Liver (tissue), 3 donors: Measurements from ENCODE around the gene ST6GALNAC2.

Experiments used
- CTCF ChIP-seq: fragments of 150-350 bp; IDR thresholded peaks from 2 replicates; pipeline ENCODE4 v1.5.1; 2017; ENCODE audit warnings: improper control_type of control experiment, low read depth, low read length; ENCODE audit not compliant: missing input control
- JUND ChIP-seq, 2 donors: IDR thresholded peaks; 2 replicates each; pipeline ENCODE4 v1.6.1; 2016; ENCODE audit warnings: antibody characterized with exemption in 2 of 2
- MAX ChIP-seq: IDR thresholded peaks from 2 replicates; pipeline ENCODE4 v1.6.1; 2016; ENCODE audit warnings: antibody characterized with exemption
- RAD21 ChIP-seq, 2 donors: IDR thresholded peaks; 2 replicates each; pipeline ENCODE4 v1.6.1; 2016; ENCODE audit warnings: antibody characterized with exemption in 2 of 2, mild to moderate bottlenecking in 2 of 2
- SP1 ChIP-seq: IDR thresholded peaks from 2 replicates; pipeline ENCODE4 v1.6.1; 2018; ENCODE audit warnings: antibody characterized with exemption, mild to moderate bottlenecking
- TAF1 ChIP-seq: conservative IDR thresholded peaks from 2 replicates; pipeline ENCODE4 v1.6.1; 2016; ENCODE audit warnings: antibody characterized with exemption, mild to moderate bottlenecking
- TF ChIP-seq, protein P1 (sequence below): IDR thresholded peaks from 2 replicates; pipeline ENCODE4 v1.6.1; 2016; ENCODE audit warnings: antibody characterized with exemption
- TF ChIP-seq, protein P2 (sequence below): IDR thresholded peaks from 2 replicates; pipeline ENCODE4 v1.6.1; 2016; ENCODE audit warnings: antibody characterized with exemption, mild to moderate bottlenecking
- donor health status: healthy.
- donor health status: healthy.

DNA sequence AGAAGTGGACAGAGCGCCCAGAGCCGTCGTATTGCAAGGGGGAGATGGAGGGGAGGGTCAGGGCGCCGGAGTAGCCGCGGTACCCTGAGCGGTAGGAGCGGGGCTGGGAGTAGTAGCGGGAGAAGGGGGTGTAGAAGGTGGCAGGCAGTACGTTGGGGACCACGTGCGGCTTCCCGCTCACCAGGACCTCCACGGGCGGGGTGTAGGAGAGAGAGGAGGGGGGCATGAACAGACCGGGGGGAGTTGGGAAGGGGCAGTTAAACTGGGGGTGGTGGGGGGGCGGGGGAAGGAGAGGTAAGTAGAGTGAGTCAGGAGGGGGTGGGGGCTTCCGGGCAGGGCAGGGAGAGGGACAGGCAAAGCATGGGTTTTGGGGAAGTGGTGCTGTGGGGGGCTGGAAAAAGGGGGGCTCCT is 16.8 kb downstream of the ST6GALNAC2 start:
- TF ChIP-seq CTCF (no peak), JUND (IDR thresholded peaks at IDR 0.05) (no peak), TAF1 (no peak), MAX (no peak), SP1 (no peak), RAD21 (IDR thresholded peaks at IDR 0.05) (no peak)
- TF ChIP-seq, protein P1, sequence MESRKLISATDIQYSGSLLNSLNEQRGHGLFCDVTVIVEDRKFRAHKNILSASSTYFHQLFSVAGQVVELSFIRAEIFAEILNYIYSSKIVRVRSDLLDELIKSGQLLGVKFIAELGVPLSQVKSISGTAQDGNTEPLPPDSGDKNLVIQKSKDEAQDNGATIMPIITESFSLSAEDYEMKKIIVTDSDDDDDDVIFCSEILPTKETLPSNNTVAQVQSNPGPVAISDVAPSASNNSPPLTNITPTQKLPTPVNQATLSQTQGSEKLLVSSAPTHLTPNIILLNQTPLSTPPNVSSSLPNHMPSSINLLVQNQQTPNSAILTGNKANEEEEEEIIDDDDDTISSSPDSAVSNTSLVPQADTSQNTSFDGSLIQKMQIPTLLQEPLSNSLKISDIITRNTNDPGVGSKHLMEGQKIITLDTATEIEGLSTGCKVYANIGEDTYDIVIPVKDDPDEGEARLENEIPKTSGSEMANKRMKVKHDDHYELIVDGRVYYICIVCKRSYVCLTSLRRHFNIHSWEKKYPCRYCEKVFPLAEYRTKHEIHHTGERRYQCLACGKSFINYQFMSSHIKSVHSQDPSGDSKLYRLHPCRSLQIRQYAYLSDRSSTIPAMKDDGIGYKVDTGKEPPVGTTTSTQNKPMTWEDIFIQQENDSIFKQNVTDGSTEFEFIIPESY: no peak
- TF ChIP-seq, protein P2, sequence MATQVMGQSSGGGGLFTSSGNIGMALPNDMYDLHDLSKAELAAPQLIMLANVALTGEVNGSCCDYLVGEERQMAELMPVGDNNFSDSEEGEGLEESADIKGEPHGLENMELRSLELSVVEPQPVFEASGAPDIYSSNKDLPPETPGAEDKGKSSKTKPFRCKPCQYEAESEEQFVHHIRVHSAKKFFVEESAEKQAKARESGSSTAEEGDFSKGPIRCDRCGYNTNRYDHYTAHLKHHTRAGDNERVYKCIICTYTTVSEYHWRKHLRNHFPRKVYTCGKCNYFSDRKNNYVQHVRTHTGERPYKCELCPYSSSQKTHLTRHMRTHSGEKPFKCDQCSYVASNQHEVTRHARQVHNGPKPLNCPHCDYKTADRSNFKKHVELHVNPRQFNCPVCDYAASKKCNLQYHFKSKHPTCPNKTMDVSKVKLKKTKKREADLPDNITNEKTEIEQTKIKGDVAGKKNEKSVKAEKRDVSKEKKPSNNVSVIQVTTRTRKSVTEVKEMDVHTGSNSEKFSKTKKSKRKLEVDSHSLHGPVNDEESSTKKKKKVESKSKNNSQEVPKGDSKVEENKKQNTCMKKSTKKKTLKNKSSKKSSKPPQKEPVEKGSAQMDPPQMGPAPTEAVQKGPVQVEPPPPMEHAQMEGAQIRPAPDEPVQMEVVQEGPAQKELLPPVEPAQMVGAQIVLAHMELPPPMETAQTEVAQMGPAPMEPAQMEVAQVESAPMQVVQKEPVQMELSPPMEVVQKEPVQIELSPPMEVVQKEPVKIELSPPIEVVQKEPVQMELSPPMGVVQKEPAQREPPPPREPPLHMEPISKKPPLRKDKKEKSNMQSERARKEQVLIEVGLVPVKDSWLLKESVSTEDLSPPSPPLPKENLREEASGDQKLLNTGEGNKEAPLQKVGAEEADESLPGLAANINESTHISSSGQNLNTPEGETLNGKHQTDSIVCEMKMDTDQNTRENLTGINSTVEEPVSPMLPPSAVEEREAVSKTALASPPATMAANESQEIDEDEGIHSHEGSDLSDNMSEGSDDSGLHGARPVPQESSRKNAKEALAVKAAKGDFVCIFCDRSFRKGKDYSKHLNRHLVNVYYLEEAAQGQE: no peak
